Endothelial cell of umbilical vein (primary cell): Measurements from ENCODE around the gene AUTS2. TPM values are rescaled to one million over a fixed set of nuclear protein-coding genes. Genes with fewer than 3 reads are reported as not detected.

Experiments
- BruUV-seq: library from RNA; stranded (reverse); fragments of 400-500 nt; replicated peaks from 2 replicates; lab custom pipeline; 2021; lab: Mats Ljungman, UMichigan
- CTCF ChIA-PET: fragments of 300-600, 350-600 bp; sonication (Branson Sonifier 250); formaldehyde crosslinking; loops from one replicate; lab custom pipeline; 2021; ENCODE audit warnings: antibody characterized with exemption, inconsistent platforms; lab: Charles Lee
- POLR2A ChIA-PET: fragments of 300-600, 350-600 bp; sonication (Branson Sonifier 250); formaldehyde crosslinking; loops from one replicate; lab custom pipeline; 2021; ENCODE audit warnings: antibody characterized with exemption, inconsistent platforms; lab: Charles Lee
- DNase-seq: peaks from one replicate; pipeline ENCODE4 v3.0.0-alpha.2; 2011; ENCODE audit warnings: low read depth, low spot score
- FAIRE-seq: peaks from 2 replicates; lab custom pipeline; 2011; peaks lifted over from hg19 to GRCh38; lab: Jason Lieb, UNC
- H2AFZ ChIP-seq: 2 replicates; pipeline ENCODE4 v1.6.0; 2012; ENCODE audit warnings: low read depth, low read length, control low read depth, inconsistent platforms
- H3K27ac ChIP-seq: 2 replicates; pipeline ENCODE4 v1.5.1; 2011; ENCODE audit warnings: low read depth, mild to moderate bottlenecking, control low read depth, low read length, moderate library complexity; ENCODE audit not compliant: insufficient read depth
- H3K27me3 ChIP-seq, 2 experiments: 2 replicates each; pipeline versions ENCODE4 v1.6.0 to v1.6.1; 2011; ENCODE audit warnings: low read length in 2 of 2, mixed read lengths in 1 of 2; ENCODE audit not compliant: control insufficient read depth in 2 of 2, insufficient read depth in 2 of 2
- H3K36me3 ChIP-seq, 2 experiments: 2 replicates in 1 of 2; 3 replicates in 1 of 2; pipeline ENCODE4 v1.5.1; 2011; ENCODE audit warnings: low read length in 2 of 2, mild to moderate bottlenecking in 1 of 2, moderate library complexity in 1 of 2; ENCODE audit not compliant: control insufficient read depth in 2 of 2, insufficient read depth in 2 of 2; ENCODE audit errors: extremely low read depth in 1 of 2
- H3K4me1 ChIP-seq: 3 replicates; pipeline ENCODE4 v1.5.1; 2011; ENCODE audit warnings: mild to moderate bottlenecking, low read length; ENCODE audit not compliant: control insufficient read depth, insufficient read depth; ENCODE audit errors: extremely low read depth
- H3K4me2 ChIP-seq: 2 replicates; pipeline ENCODE4 v1.6.1; 2011; ENCODE audit warnings: low read length, control low read depth, mixed read lengths; ENCODE audit not compliant: insufficient read depth
- H3K4me3 ChIP-seq, 3 experiments: fragments of 200-600 bp in 1 of 3; sonication (generic), shearing (Covaris generic) in 1 of 3; replicated peaks in 1 of 3; 2 replicates each; pipeline ENCODE4 v1.5.1; 2011 to 2016; ENCODE audit warnings: control low read depth in 3 of 3, low read length in 3 of 3, mild to moderate bottlenecking in 2 of 3, inconsistent platforms in 1 of 3, low read depth in 1 of 3, moderate library complexity in 1 of 3; ENCODE audit not compliant: insufficient read depth in 1 of 3
- H3K79me2 ChIP-seq: 2 replicates; pipeline ENCODE4 v1.6.0; 2012; ENCODE audit warnings: low read length, inconsistent platforms; ENCODE audit not compliant: control insufficient read depth, insufficient read depth
- H3K9ac ChIP-seq: replicated peaks from 2 replicates; pipeline ENCODE3; 2011; ENCODE audit warnings: low read length, control low read depth; ENCODE audit not compliant: insufficient read depth; ENCODE audit errors: extremely low read depth
- H3K9me1 ChIP-seq: replicated peaks from 3 replicates; pipeline ENCODE4 v1.6.0; 2011; ENCODE audit warnings: mild to moderate bottlenecking, low read length; ENCODE audit not compliant: control insufficient read depth, insufficient read depth; ENCODE audit errors: extremely low read depth
- H3K9me3 ChIP-seq: replicated peaks from 2 replicates; pipeline ENCODE4 v1.5.1; 2012; ENCODE audit warnings: low read length, inconsistent platforms; ENCODE audit not compliant: control insufficient read depth, insufficient read depth
- H4K20me1 ChIP-seq: replicated peaks from 2 replicates; pipeline ENCODE3; 2011; ENCODE audit warnings: mild to moderate bottlenecking, low read length; ENCODE audit not compliant: control insufficient read depth, insufficient read depth; ENCODE audit errors: extremely low read depth
- CTCF ChIP-seq, 2 donors: IDR thresholded peaks; 1 replicate in 1 of 2; 2 replicates in 1 of 2; pipeline ENCODE4 v1.5.1; 2011; ENCODE audit warnings: low read length in 2 of 2, mild to moderate bottlenecking in 2 of 2, moderate library complexity in 2 of 2, control low read depth in 1 of 2, inconsistent platforms in 1 of 2, low read depth in 1 of 2; ENCODE audit not compliant: insufficient read depth in 1 of 2; ENCODE audit errors: extremely low read depth in 1 of 2
- EZH2 ChIP-seq: IDR thresholded peaks from 2 replicates; pipeline ENCODE4 v1.6.1; 2012; ENCODE audit warnings: borderline replicate concordance, low read depth, mild to moderate bottlenecking, moderate library complexity, low read length, inconsistent platforms; ENCODE audit not compliant: severe bottlenecking
- FOS ChIP-seq: IDR thresholded peaks from 2 replicates; pipeline ENCODE4 v1.6.1; 2011; ENCODE audit warnings: mild to moderate bottlenecking, low read length, moderate library complexity, borderline replicate concordance; ENCODE audit not compliant: insufficient read depth
- GATA2 ChIP-seq: IDR thresholded peaks from 2 replicates; pipeline ENCODE4 v1.7.0; 2011; ENCODE audit warnings: low read depth, mild to moderate bottlenecking, moderate library complexity, mixed read lengths, low read length; ENCODE audit not compliant: insufficient read length, insufficient read depth
- JUN ChIP-seq: IDR thresholded peaks from 2 replicates; pipeline ENCODE4 v1.6.1; 2011; ENCODE audit warnings: borderline replicate concordance, low read depth; ENCODE audit not compliant: insufficient read length, insufficient read depth
- MAX ChIP-seq: IDR thresholded peaks from 2 replicates; pipeline ENCODE4 v1.6.1; 2011; ENCODE audit not compliant: insufficient read depth, insufficient read length
- MYC ChIP-seq: IDR thresholded peaks from one replicate; pipeline ENCODE4 v1.6.1; 2011; ENCODE audit warnings: mild to moderate bottlenecking, low read depth, low read length
- POLR2A ChIP-seq: IDR thresholded peaks from 2 replicates; pipeline ENCODE4 v1.6.1; 2012; ENCODE audit warnings: low read depth, mild to moderate bottlenecking, control low read depth, low read length
- dilution Hi-C: fragments of 300-500 bp; cut with MboI; formaldehyde crosslinking; loops from one replicate; pipeline ENCODE4 v1.15.0; 2019; ENCODE audit warnings: low sequenced_read_pairs; ENCODE audit not compliant: extremely low pct_ligation_motif_present
- intact Hi-C: fragments of 100-400 bp; cut with micrococcal nuclease; formaldehyde crosslinking; loops from one replicate; pipeline ENCODE4 v1.10.0; 2022
- polyA plus RNA-seq, 4 experiments: library from polyadenylated mRNA; depleted of rRNA in 3 of 4; stranded (reverse) in 3 of 4; unstranded in 1 of 4; fragments of >200 nt; gene quantifications; 2 replicates each; pipeline versions ENCODE4 v1.2.1 to v1.2.3, GENCODE V29; 2011 to 2012; ENCODE audit warnings: missing spikeins in 1 of 4
- total RNA-seq: library from RNA; stranded (reverse); gene quantifications from 2 replicates; pipeline ENCODE4 v1.2.3, GENCODE V29; 2021

The AUTS2 gene
- total and polyA plus RNA-seq, 2 donors (not counting 3 experiments of a cell fraction or from before 2014, with no cell fraction given) = 0.59 to 8.0 TPM

DNA sequence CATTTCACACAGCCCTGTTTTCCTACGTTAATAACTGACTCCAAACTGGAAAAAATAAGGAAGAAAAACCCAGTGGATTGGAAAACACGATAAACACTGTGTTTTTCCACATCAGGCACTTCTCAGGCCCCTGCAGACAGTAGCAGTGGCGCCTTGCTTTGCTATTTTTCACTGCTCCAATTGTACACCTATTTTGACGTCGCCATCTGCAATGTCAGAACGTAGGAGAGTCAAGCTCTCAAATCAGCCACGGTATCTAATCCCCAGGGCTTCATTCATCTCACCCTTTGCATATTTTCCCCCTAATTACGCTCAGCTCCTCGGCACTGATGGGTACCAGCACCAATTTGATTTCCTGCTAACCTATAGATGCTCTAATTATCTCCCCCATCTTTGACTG, 1195.5 kb downstream of the AUTS2 start:
- Histone ChIP-seq H3K4me3 (no peak overlapping the region), H3K4me2 (no peak overlapping the region), H3K79me2 (no peaks in the 10 kb centered on the region), H3K9ac (no peak overlapping the region), H3K4me1 (no peaks in the 10 kb centered on the region), H4K20me1 (no peaks in the 10 kb centered on the region), H3K9me1 (no peaks in the 10 kb centered on the region), H3K27ac (no peak overlapping the region), H3K27me3 (no peaks in the 10 kb centered on the region), H3K36me3 (no peaks in the 10 kb centered on the region), H2AFZ (no peak overlapping the region), H3K9me3 (no peaks in the 10 kb centered on the region)
- POLR2A ChIA-PET = no interaction called here
- dilution Hi-C loops (no loop called here), intact Hi-C loops (no loop called here)
- no peak for TF ChIP-seq MAX
- no peak for TF ChIP-seq MYC
- TF ChIP-seq JUN = no peak
- TF ChIP-seq EZH2 = no peak
- TF ChIP-seq POLR2A = no peak
- TF ChIP-seq FOS = no peak
- TF ChIP-seq GATA2 = no peak
- TF ChIP-seq CTCF (IDR thresholded peaks at IDR 0.05; ENCODE audit: extremely low read depth in 1 of 2, insufficient read depth in 1 of 2, low read depth in 1 of 2, low read length in 2 of 2) = no peak
- DNase-seq (no peak), FAIRE-seq (no peak)
- no TSS peak for BruUV-seq
- CTCF ChIA-PET = no interaction called here
